ENCODE results near the gene SPANXN3. TPM values are rescaled to one million over a fixed set of nuclear protein-coding genes. Genes with fewer than 3 reads are reported as not detected.

The SPANXN3 gene, protein sequence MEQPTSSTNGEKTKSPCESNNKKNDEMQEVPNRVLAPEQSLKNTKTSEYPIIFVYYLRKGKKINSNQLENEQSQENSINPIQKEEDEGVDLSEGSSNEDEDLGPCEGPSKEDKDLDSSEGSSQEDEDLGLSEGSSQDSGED
- total RNA-seq, result not detected in 2 replicates

DNA sequence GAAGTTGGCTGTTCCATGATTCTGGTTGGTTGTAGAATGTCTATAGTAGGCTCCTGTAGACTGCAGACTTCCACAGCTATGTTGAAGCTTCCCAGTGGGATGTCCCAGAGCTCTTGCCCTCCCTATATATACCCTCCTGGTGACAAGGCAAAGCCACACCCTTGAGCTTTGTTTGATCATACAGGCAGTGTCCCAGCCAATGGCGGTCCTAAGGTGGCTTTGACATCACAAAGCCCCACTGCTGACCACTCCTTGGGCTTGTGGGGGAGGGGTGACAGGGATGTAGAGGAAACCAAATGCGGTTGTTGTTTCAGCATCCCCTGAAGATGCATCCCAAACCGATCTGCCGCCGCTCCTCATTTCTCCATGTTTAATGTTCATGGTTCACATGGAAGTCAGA is at the start of gene SPANXN3:
SPANXN3 (minus strand) TSS at position 101 of the 400 bp plus-strand sequence; CDS start at position 17, 84 bp downstream.

Other genes starting within 250 kb of the SPANXN3 start
- 3.6 and 21.9 TPM in 2 replicates for gene SLITRK4, start 118.6 kb upstream of the SPANXN3 start, total RNA-seq
- gene SPANXN2, start 203.3 kb upstream of the SPANXN3 start, total RNA-seq, result not detected in 2 replicates

Measured in endothelial cell of coronary artery (primary cell).